Measurements from ENCODE around the gene TMEM229A.

- TF ChIP-seq CTCF (optimal IDR thresholded peaks at IDR 0.05 in 1 of 3, IDR thresholded peaks at IDR 0.05 in 1 of 3, conservative IDR thresholded peaks at IDR 0.05 in 1 of 3; ENCODE audit: extremely low read depth in 1 of 3, insufficient read depth in 2 of 3, low read length in 3 of 3): no peak
- TF ChIP-seq EZH2 (IDR thresholded peaks at IDR 0.05; ENCODE audit: low read length): no peak
These were observed 39.9 kb downstream of the TMEM229A start for GRCh38 chr7:123992913-123993518.
